Body of pancreas (tissue), 4 donors: ENCODE results near the gene ATXN1.

Source experiments
- CTCF ChIP-seq, 7 experiments: fragments of 450-650 bp in 4 of 7; fragments of 200-600 bp in 3 of 7; sonication (generic) in 3 of 7; IDR thresholded peaks; one replicate each; pipeline ENCODE4 v1.5.1; 2016 to 2019; ENCODE audit warnings: antibody characterized with exemption in 7 of 7
- POLR2A ChIP-seq, 3 donors: fragments of 450-650 bp; IDR thresholded peaks; one replicate each; pipeline ENCODE4 v1.6.1; 2016; ENCODE audit warnings: antibody characterized with exemption in 3 of 3, mild to moderate bottlenecking in 2 of 3

- TF ChIP-seq CTCF (IDR thresholded peaks at IDR 0.05) (no peak), POLR2A (IDR thresholded peaks at IDR 0.05) (no peak)
Observed at GRCh38 chr6:16758163-16758975, 2.9 kb downstream of the ATXN1 start.
